SK-MEL-5 (cell line): ENCODE results near the gene C6orf15. TPM values are rescaled to one million over a fixed set of nuclear protein-coding genes. Genes with fewer than 3 reads are reported as not detected.

ENCODE experiments used
- small RNA-seq, 2 experiments: library from RNA; depleted of rRNA; stranded (forward); fragments of <200 nt; gene quantifications; one replicate each; pipeline ENCODE3, GENCODE V24; 2014
- total RNA-seq: library from RNA; depleted of rRNA; stranded (reverse); fragments of >200 nt; shearing (Covaris generic); gene quantifications from 2 replicates; pipeline ENCODE4 v1.2.3, GENCODE V29; 2014; rRNA removed

C6orf15 gene
- total RNA-seq, 1 experiment from 2014 or later, result not detected

Small RNA genes lying within 50 kb of the gene (small RNA-seq; reads per million reads assigned to genes)
- gene POLR2LP1, result 0 reads per million in 2 experiments
- gene RNU6-1133P, result 0 to 0.05 reads per million in 2 experiments

Other genes starting within 250 kb of the C6orf15 start
- gene DDR1, start 228.1 kb downstream of the C6orf15 start, total RNA-seq, result 33.2 and 34.1 TPM in 2 replicates
- gene GTF2H4, start 204.4 kb downstream of the C6orf15 start, total RNA-seq, result 16.3 and 18.0 TPM in 2 replicates
- 36.5 and 44.1 TPM in 2 replicates for gene VARS2, start 198.3 kb downstream of the C6orf15 start, total RNA-seq
- not detected in 2 replicates for gene SFTA2, start 180.4 kb downstream of the C6orf15 start, total RNA-seq
- gene MUCL3, start 171.6 kb downstream of the C6orf15 start, total RNA-seq, result not detected in 2 replicates
- not detected in 2 replicates for gene MUC21, start 128.9 kb downstream of the C6orf15 start, total RNA-seq
- not detected in 2 replicates for gene MUC22, start 102.1 kb downstream of the C6orf15 start, total RNA-seq
- gene PSORS1C1, start 2.2 kb upstream of the C6orf15 start, total RNA-seq, result not detected in 2 replicates
- not detected in 2 replicates for gene CDSN, start 7.9 kb upstream of the C6orf15 start, total RNA-seq
- not detected in 2 replicates for gene PSORS1C2, start 26.5 kb upstream of the C6orf15 start, total RNA-seq
- gene CCHCR1, start 45.2 kb upstream of the C6orf15 start, total RNA-seq, result 12.0 and 13.4 TPM in 2 replicates
- 14.3 and 16.1 TPM in 2 replicates for gene TCF19, start 46.0 kb upstream of the C6orf15 start, total RNA-seq
- gene POU5F1, start 58.1 kb upstream of the C6orf15 start, total RNA-seq, result not detected in 2 replicates
- 131 and 136 TPM in 2 replicates for gene HLA-C, start 159.5 kb upstream of the C6orf15 start, total RNA-seq
- gene HLA-B, start 244.6 kb upstream of the C6orf15 start, total RNA-seq, result 179 and 192 TPM in 2 replicates